NCI-H226 (cell line): ENCODE results near the gene CIB1.
"Not testable (repeated sequence)": the region's sequence is repeated elsewhere in the genome, so short reads cannot be mapped to it uniquely, and the experiment has no call there.

ENCODE experiments used
- DNase-seq: peaks from one replicate; pipeline ENCODE4 v3.0.0-alpha.2; 2015

Gene CIB1

DNA sequence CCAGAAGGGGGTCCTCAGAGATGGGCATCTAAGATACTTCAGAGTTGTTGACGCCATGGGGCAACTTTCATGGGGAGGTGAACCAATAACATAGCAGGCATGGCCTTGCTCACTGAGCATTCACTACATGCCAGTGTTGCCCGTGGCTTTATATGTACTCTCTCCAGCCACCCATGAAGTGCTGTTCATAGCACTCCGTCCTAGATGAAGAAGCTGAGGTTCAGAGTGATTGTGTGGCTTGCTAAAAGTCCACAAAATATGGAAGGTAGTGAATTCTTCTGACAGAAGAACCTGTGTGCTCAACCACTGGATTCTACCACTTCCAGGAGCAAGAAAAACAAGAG lies 42.4 kb downstream of the CIB1 start:
- DNase-seq, result no peak

DNA sequence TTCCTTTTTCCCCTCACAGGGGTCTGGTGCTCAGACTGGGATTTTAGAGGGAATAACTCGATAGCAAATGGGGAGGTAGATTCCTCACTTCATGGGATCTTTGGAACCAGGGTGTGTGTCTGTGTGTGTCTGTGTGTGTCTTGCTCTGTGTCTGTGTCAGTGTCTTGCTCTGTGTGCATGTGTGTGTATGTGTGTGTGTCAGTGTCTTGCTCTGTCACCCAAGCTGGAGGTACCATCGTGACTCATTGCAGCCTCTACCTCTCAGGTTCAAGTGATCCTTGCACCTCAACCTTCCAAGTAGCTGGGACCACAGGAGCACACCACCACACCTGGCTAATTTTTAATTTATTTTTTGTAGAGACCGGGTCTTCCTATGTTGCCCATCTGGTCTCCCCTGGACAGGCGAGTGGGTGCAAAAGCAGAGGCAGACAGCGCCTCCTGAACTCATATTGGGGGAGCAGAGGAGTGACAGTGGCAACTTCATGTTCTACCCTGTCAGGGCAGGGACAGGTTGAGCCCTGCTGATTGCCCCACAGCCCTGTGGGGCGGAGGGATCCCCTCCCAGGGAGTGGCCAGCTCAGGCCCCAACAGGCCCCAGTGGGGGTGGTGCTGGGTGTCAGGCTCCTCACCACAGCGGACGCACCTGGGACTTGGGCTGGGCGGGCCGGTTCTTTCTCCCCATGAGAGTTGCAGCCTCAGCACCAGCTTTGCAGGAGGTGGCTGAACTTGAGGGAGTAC lies 43.0 kb downstream of the CIB1 start:
- no peak for DNase-seq

DNA sequence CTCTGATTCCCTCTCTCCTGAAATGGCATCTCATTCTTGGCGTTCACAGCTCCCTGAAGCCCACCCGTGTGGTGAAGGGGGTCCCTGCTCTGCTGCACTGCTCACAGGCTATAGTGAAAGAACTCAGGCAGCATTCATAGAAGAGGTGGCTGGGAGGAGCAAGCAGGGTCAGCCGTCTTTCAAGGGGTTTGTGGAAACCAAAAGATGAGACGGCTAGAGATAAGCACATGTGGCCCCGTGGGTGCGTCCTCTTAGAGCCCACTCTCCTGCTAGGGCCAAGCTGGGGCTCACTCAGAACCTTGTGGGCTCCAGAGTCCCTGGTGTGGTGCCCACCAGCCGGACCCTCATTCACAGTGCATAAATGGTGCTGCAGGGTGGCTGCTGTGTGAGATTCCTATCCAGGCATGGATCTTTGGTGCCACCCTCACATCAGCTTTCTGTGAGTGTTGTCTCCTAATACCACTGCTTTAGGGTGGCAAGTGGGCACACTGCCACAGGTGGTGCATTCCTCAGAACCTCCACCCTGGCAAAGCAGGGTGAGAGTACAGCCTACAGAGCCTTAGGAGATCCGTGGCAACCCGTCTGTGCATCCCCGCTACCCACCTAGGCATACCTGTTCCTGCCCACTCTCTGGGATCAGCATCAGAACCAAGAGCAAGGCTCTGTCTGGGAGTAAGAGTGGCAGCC lies 43.8 kb downstream of the CIB1 start:
- DNase-seq, result no peak

DNA sequence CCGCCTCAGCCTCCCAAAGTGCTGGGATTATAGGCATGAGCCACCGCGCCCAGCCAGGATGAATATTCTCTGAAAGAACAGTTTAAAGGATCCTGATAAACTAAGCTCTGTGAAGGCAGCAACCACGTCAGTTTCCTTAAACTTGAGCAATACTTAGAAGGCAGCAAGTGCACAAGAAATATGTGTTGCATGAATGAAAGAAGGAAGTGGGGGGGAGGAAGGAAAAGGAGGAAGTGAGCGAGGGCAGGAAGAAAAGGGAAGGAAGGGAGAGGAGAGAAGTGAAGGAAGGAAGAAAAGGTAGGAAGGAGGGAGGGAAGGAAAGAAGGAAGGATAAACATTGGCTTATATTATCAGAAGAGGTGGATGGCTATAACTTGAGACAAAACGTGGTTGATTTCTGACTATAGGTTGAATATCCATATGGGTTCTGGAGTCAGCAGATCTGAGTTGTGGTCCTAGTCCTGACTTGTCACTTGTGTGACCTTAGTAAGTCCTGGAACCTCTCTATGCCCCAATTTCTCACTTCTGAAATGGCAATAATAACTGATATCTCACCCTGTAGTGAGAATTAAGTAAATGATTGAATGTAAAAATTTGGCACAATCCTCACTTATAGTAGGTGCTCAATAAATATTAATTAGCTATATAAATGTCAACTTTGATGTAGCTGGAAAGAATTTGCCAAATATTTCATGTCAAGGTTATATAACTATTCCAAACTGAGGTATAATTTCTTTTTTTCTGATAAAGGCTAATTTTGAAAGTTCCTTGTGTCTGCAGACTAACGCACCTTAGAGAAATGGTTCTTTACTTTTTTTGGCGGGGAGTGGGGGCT lies 44.6 kb downstream of the CIB1 start:
- no peak for DNase-seq

DNA sequence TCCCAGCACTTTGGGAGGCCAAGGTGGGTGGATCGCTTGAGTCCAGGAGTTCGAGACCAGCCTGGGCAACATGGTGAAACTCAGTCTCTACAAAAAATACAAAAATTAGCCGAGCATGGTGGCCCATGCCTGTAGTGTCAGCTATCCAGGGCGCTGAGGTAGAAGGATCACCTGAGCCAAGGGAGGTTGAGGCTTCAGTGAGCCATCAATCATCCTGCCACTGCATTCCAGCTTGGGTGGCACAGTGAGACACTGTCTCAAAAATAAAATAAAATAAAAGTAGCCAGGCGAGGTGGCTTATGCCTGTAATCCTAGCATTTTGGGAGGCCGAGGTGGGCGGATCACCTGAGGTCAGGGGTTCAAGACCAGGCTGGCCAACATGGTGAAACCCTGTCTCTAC lies 45.7 kb downstream of the CIB1 start:
- DNase-seq, result not testable (repeated sequence)

DNA sequence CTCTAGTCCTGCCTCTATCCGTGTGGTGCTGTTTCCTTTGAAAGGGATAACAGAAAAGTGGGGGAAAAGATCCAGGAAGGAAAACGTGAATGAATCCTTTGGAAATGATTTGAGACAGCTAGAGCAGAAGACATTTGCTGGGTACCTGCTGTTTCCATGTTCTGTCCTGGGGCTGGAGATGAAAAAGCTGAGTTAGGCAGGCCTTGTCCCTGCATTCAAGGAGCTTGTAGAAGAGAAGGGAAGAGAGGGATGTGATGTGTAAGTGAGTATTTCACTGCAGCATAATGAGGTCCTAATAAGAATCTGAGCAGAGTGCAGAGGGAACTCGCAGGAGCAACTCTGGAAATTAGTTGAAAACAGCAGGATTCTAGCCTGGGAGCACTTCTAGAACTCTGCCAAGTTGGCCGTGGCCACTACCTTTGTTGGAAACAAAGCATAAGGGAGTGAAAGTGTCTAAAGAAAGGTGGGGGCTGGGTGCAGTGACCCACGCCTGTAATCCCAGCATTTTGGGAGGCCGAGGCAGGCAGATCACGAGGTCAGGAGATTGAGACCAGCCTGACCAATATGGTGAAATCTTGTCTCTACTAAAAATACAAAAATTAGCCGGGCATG lies 46.4 kb downstream of the CIB1 start:
- DNase-seq, result no peak

DNA sequence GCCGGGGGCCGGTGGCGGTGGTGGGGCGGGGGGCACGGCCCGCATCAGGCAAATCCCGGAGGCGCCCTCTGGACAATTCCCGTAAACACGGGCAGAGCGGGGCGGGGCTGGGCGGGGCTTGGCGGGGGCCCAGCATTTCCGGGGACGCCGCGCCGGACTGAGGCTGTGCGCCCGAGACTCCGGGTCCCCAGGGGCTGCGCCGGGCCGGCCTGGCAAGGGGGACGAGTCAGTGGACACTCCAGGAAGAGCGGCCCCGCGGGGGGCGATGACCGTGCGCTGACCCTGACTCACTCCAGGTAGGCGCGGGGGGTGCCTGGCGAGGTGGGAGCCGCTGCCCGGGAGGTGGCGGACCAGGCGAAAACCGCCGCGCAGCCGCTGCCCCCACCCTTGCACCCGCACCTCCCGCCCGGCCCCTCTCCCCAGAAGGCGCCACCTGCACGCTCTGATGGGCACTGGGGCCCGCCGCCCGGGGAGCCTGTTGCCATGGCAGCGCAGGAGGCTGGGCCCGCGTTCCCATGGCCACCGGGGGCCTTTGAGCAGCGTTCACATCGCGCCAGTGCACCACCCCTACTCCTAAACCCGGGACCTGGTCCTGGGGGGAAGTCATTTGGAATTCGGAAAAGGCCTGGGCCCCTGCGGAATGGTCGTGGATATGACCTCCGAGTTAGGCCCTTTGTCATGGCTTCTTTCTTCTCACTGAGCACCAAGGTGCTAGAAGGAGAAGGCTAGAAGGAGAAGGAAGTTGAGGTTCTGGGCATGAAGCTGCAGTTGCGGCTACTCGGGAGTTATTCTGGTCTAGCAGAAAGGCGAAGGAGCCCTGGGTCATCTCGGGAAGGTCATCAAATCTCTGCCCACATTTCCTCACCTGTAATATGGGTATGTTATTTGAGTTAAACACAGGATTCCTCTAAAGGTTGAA lies 48.7 kb downstream of the CIB1 start:
- DNase-seq, result peak; percentile 40

DNA sequence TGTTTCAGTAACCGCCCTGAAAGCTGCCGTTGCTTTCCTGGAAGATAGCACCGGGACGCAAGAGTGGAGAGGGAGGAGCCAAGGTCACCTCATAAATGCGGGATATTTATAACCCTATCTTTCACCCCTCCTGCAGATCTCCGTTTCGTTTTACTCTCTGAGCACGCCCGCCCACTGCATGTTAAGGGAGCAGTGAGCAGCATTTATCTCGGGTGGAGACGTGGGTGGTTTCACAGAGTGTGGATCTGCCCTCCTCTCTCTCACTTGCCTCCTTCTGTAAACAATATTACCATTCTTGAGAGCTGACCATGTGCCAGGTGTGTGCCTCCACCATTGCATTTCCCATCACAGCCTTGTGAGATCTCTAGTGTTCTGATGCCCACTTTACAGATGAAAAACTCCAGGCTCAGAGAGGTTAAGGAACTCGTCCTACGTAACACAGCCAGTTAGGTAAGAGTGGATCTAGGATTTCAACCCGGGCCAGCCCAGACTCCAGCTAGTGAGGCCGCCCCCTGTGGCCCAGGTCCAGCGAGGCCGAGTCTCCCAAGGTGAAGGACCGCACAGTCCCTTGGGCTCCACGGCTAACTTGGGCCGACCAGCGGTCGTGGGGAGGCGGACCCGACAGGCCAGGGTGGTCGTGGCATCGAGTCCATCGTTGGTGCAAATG lies 49.5 kb downstream of the CIB1 start:
- peak; percentile 84 for DNase-seq

DNA sequence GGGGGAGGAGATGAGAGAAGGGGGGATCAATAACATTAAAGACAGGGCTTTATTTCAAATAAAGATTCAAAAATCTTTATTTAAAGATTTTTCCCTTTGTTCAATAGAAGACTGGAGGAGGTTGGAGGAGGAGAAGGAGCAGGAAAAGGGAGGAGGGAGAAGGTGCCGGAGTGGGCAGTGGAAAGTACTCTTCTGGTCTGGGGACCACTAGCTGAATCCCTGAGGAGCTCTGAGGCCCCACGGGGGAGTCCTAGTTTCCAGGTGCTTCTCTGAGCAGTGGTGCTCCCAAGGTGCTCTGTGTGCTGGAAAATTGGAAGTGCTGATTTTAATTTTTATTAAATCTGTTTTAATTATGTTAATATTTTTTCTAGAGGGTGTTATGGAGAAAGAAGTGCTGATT lies 52.0 kb downstream of the CIB1 start:
- no peak for DNase-seq
